ENCODE results near the gene TMEM248. TPM values are rescaled to one million over a fixed set of nuclear protein-coding genes. Genes with fewer than 3 reads are reported as not detected.

Gene TMEM248
- total RNA-seq, 2 experiments from 2014 or later, result 67.2 to 70.3 TPM

DNA sequence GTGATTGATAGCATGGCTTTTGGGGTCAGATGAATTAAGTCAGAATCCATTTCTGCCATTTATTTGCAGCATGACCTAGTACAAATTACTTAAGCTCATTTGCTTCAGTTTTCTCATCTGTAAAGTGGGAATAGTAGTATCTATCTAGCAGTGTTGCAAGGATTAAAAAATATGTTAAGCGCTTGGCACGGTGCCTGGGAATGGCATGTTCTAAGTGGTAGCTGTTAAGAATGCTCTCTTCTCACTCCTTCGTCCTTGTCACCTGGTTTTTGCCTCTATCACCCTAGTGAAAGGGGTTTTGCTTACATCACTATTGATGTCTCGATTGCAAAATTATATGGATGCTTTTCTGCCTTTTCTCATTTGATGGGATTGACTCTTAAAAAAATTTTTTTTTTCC is 7.4 kb downstream of the TMEM248 start:
- peaks cover 66% of the 10 kb centered on the region for H3K4me1 Mint-ChIP-seq (ENCODE audit: low read depth)
- no peak for DNase-seq
- no peaks in the 10 kb centered on the region for H3K9me3 Mint-ChIP-seq
- no peak overlapping the region for H3K4me3 Mint-ChIP-seq
- H3K36me3 Mint-ChIP-seq, result peaks cover 17% of the 10 kb centered on the region
- ChIA-PET CTCF (no interaction called here), POLR2A (no interaction called here)
- intact Hi-C loops (cut with micrococcal nuclease), result no loop called here
- H3K27me3 Mint-ChIP-seq, result no peaks in the 10 kb centered on the region
- H3K27ac Mint-ChIP-seq, result no peak overlapping the region

DNA sequence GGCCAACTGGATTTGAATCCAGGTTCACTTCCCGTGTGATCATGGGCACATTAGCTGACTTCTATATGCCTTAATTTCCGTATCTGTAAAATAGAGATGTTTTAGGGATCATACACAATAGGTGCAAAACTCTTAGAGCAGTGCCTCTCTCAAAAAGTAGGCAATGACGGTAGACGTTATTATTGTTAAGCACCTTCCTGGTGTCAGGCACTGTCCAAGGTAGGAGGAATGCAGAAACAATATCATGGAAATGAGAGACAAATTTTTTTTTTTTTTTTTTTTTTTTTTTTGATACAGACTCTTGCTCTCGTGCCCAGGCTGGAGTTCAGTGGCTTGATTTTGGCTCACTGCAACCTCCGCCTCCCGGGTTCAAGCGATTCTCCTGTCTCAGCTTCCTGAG is 8.1 kb downstream of the TMEM248 start:
- CTCF ChIA-PET, result no interaction called here
- intact Hi-C loops (cut with micrococcal nuclease), result no loop called here
- POLR2A ChIA-PET, result interaction anchor here (1.1 kb wide), 1 partner anchor 42 kb away, joined by 4 read pairs; no protein-coding TSS in a partner anchor
- Mint-ChIP-seq H3K4me1 (ENCODE audit: low read depth) (peaks cover 61% of the 10 kb centered on the region), H3K27ac (no peak overlapping the region), H3K27me3 (no peaks in the 10 kb centered on the region), H3K9me3 (no peaks in the 10 kb centered on the region), H3K4me3 (no peak overlapping the region), H3K36me3 (peaks cover 17% of the 10 kb centered on the region)
- no peak for DNase-seq

DNA sequence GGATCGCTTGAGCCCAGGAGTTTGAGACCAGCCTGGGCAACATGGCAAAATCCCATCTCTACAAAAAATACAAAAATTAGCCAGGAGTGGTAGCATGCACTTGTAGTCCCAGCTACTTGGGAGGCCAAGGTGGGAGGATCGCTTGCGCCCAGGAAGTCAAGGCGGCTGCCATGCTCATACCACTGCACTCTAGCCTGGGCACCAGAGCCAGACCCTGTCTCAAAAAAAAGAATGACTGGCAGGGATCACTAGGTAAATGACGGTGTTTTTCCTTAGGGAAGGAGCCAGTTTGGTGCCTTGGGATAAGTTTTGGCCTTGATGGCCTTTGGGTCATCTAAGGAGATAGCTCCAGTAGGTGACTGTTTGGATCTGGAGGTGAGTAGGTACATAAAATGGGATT is 8.9 kb downstream of the TMEM248 start:
- POLR2A ChIA-PET, result interaction anchor here (0.7 to 1.1 kb wide), 2 partner anchors 8 to 41 kb away, joined by 3 to 4 read pairs; no protein-coding TSS in a partner anchor
- Mint-ChIP-seq H3K9me3 (no peaks in the 10 kb centered on the region), H3K27me3 (no peaks in the 10 kb centered on the region), H3K4me3 (no peak overlapping the region), H3K36me3 (peaks cover 17% of the 10 kb centered on the region), H3K27ac (no peak overlapping the region), H3K4me1 (ENCODE audit: low read depth) (peaks cover 65% of the 10 kb centered on the region)
- intact Hi-C loops (cut with micrococcal nuclease), result no loop called here
- DNase-seq, result no peak
- CTCF ChIA-PET, result no interaction called here

DNA sequence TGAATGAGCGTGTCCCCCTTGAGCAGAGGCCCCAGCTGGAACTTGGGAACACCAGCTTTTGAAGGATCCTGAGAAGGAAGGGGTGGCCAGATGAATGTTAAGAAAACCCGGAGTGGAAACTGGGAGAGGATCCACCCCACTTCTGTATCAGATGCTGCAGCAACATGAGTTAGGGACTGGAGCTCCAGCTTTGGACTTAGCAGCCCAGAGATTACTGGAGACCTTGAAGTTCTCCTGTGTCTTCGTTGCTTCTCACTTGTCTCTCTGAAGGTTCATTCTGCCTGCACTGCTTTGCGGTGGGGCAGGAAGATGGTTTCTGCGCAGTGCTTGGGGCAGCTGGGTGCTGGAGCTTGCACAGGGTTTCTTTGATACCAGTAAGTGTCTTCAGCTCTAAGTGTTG is 9.3 kb downstream of the TMEM248 start:
- ChIA-PET CTCF (no interaction called here), POLR2A (interaction anchor here (0.7 to 1.1 kb wide), 2 partner anchors 8 to 41 kb away, joined by 3 to 4 read pairs; no protein-coding TSS in a partner anchor)
- intact Hi-C loops (cut with micrococcal nuclease), result no loop called here
- DNase-seq, result no peak
- Mint-ChIP-seq H3K36me3 (peaks cover 15% of the 10 kb centered on the region), H3K27ac (no peak overlapping the region), H3K4me1 (ENCODE audit: low read depth) (peaks cover 62% of the 10 kb centered on the region), H3K9me3 (no peaks in the 10 kb centered on the region), H3K4me3 (no peak overlapping the region), H3K27me3 (no peaks in the 10 kb centered on the region)

DNA sequence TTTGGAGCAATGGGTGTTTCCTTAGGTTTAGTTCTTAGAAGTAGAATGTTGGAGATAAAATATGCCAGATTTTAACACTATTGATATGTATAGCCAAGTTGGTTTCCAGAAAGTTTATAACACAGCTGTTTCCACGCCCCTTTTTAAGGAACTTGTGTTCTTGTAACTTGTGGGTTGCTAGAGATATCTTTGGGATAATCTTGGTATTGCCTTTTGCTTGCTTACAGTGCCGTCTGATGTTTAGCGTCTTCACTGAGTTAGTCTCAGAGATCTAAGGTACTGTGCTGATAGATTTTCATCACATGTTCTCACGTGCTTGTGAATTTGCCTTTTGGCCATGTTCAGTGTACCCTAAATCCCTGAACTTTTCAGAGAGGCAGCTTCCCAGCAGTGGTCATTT is 12.4 kb downstream of the TMEM248 start:
- no peak for DNase-seq
- H3K9me3 Mint-ChIP-seq, result no peaks in the 10 kb centered on the region
- CTCF ChIA-PET, result no interaction called here
- intact Hi-C loops (cut with micrococcal nuclease), result no loop called here
- peaks cover 64% of the 10 kb centered on the region for H3K4me1 Mint-ChIP-seq (ENCODE audit: low read depth)
- POLR2A ChIA-PET, result no interaction called here
- no peak overlapping the region for H3K27ac Mint-ChIP-seq
- no peaks in the 10 kb centered on the region for H3K27me3 Mint-ChIP-seq
- H3K36me3 Mint-ChIP-seq, result peaks cover 8% of the 10 kb centered on the region
- H3K4me3 Mint-ChIP-seq, result no peak overlapping the region

DNA sequence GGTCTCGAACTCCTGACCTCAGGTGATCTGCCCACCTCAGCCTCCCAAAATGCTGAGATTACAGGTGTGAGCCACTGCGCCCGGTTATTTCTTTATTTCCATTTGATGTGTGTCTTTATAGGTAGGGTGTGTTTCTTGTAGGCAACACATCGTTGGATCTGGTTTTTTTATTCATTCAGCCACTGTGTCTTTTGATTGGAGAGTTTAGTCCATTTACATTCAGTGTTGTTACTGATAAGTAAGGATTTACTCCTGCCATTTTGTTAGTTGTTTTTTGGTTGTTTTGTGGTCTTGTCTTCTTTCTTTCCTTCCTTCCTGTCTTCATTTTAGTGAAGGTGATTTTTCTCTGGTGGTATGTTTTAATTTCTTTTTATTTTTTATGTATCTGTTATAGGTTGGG is 16.9 kb downstream of the TMEM248 start:
- H3K4me3 Mint-ChIP-seq, result no peak overlapping the region
- no peak overlapping the region for H3K27ac Mint-ChIP-seq
- peaks cover 40% of the 10 kb centered on the region for H3K4me1 Mint-ChIP-seq (ENCODE audit: low read depth)
- no peak for DNase-seq
- CTCF ChIA-PET, result interaction anchor here (1.0 to 1.2 kb wide), 2 partner anchors 33 to 94 kb away, joined by 3 read pairs; no protein-coding TSS in a partner anchor
- peaks cover 9% of the 10 kb centered on the region for H3K36me3 Mint-ChIP-seq
- H3K9me3 Mint-ChIP-seq, result no peaks in the 10 kb centered on the region
- POLR2A ChIA-PET, result no interaction called here
- no peaks in the 10 kb centered on the region for H3K27me3 Mint-ChIP-seq
- intact Hi-C loops (cut with micrococcal nuclease), result no loop called here

DNA sequence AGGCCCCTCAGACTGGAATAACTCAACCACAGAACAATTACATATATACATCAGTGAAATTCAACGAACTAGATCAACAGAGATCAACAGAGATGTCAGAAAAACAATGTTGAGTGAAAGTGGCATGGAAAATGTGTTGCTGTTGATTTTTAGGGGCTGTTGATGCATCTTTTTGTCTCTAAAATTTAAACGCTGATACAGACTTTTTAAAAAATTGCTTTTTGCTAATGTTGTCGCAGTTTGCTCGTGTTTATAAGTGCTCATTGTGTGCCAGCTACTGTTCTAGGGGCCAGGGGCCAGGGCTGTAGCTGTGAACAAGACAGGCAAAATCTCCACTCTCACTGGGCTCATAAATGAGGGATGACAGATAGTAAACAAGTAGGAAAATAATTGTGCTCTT is 18.3 kb downstream of the TMEM248 start:
- H3K9me3 Mint-ChIP-seq, result no peaks in the 10 kb centered on the region
- POLR2A ChIA-PET, result no interaction called here
- DNase-seq, result no peak
- H3K27ac Mint-ChIP-seq, result no peak overlapping the region
- H3K4me1 Mint-ChIP-seq (ENCODE audit: low read depth), result peaks cover 32% of the 10 kb centered on the region
- peaks cover 11% of the 10 kb centered on the region for H3K36me3 Mint-ChIP-seq
- no peaks in the 10 kb centered on the region for H3K27me3 Mint-ChIP-seq
- no peak overlapping the region for H3K4me3 Mint-ChIP-seq
- CTCF ChIA-PET, result no interaction called here
- intact Hi-C loops (cut with micrococcal nuclease), result no loop called here

DNA sequence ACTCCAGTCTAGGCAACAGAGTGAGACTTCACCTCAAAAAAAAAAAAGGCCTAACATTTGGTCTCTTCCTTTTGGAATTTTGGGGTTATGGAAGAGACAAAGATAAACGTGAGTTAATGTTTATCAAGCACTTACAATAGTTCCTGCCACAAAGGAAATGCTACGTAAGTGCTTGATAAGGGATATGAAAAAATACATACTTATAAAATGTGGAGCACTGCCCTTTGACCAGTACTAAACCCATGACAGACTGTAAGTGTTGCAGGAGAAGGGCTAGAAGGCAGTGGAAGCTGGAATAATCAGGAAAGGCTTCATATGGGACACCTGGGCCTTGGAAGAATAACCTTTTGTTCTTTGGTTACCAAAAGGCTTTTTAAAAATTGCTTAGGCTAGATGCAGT is 25.5 kb downstream of the TMEM248 start:
- no peak for DNase-seq
- H3K9me3 Mint-ChIP-seq, result no peaks in the 10 kb centered on the region
- ChIA-PET POLR2A (no interaction called here), CTCF (no interaction called here)
- H3K27ac Mint-ChIP-seq, result no peak overlapping the region
- H3K4me1 Mint-ChIP-seq (ENCODE audit: low read depth), result no peaks in the 10 kb centered on the region
- intact Hi-C loops (cut with micrococcal nuclease), result no loop called here
- no peak overlapping the region for H3K4me3 Mint-ChIP-seq
- peaks cover 37% of the 10 kb centered on the region for H3K36me3 Mint-ChIP-seq
- H3K27me3 Mint-ChIP-seq, result no peaks in the 10 kb centered on the region

DNA sequence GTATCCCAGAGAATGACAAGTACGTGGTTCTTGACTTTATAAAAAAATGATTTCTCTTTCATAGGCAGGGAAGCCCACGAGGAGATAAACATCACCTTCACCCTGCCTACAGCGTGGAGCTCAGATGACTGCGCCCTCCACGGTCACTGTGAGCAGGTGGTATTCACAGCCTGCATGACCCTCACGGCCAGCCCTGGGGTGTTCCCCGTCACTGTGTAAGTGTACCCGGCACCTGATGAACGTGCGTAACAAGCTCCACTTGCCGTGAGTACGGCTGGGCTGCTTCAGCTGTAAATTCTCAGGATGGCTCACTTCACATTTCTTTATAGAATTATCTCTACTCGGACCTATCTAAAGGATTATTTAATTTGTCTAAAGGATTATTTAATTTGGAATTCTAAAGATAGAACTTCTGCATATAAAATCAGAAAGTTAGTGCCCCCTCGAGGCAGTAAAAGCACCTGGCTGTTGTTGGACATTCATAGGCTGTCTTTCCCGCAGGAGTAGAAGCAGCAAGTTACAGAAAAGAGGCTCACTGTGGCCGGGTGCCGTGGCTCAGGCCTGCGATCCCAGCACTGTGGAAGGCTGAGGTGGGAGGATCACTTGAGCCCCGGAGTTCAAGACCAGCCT is 27.6 kb downstream of the TMEM248 start:
- DNase-seq, result no peak
- Mint-ChIP-seq H3K4me3 (no peak overlapping the region), H3K27me3 (no peaks in the 10 kb centered on the region), H3K9me3 (no peaks in the 10 kb centered on the region), H3K36me3 (peaks cover 38% of the 10 kb centered on the region), H3K27ac (no peak overlapping the region), H3K4me1 (ENCODE audit: low read depth) (no peaks in the 10 kb centered on the region)
- intact Hi-C loops (cut with micrococcal nuclease), result no loop called here
- ChIA-PET POLR2A (no interaction called here), CTCF (no interaction called here)

DNA sequence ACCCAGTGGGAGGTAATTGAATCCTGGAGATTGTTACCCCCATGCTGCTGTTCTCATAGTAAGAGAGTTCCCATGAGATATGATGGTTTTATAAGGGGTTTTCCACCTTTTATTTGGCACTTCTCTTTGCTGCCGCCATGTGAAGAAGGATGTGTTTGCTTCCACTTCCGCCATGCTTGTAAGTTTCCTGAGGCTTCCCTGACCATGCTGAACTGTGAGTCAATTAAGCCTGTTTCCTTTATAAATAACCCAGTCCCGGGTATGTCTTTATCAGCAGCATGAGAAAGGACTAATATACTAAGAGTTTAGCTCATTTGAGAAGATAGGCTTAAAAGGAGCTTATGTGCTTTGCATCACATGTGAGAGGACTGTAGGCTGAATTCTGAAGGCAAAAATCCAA is 29.3 kb downstream of the TMEM248 start:
- H3K4me3 Mint-ChIP-seq, result no peak overlapping the region
- intact Hi-C loops (cut with micrococcal nuclease), result no loop called here
- H3K36me3 Mint-ChIP-seq, result peaks cover 28% of the 10 kb centered on the region
- POLR2A ChIA-PET, result no interaction called here
- no peak overlapping the region for H3K27ac Mint-ChIP-seq
- H3K9me3 Mint-ChIP-seq, result no peaks in the 10 kb centered on the region
- DNase-seq, result no peak
- no peaks in the 10 kb centered on the region for H3K4me1 Mint-ChIP-seq (ENCODE audit: low read depth)
- no peaks in the 10 kb centered on the region for H3K27me3 Mint-ChIP-seq
- CTCF ChIA-PET, result no interaction called here

DNA sequence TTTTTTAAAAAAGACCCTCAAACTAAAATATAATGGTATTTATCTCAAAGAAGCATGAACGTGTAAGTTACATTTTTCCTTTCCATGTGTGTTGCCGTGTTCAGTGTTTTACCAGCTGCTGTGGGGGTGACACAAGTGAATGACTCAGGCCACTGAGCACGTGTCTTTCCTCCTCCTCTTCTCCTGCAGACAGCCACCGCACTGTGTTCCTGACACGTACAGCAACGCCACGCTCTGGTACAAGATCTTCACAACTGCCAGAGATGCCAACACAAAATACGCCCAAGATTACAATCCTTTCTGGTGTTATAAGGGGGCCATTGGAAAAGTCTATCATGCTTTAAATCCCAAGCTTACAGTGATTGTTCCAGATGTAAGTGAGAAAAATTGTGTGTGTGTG is 29.7 kb downstream of the TMEM248 start:
- DNase-seq, result no peak
- H3K36me3 Mint-ChIP-seq, result peaks cover 26% of the 10 kb centered on the region
- intact Hi-C loops (cut with micrococcal nuclease), result no loop called here
- H3K27me3 Mint-ChIP-seq, result no peaks in the 10 kb centered on the region
- ChIA-PET POLR2A (no interaction called here), CTCF (no interaction called here)
- H3K27ac Mint-ChIP-seq, result no peak overlapping the region
- no peak overlapping the region for H3K4me3 Mint-ChIP-seq
- no peaks in the 10 kb centered on the region for H3K4me1 Mint-ChIP-seq (ENCODE audit: low read depth)
- no peaks in the 10 kb centered on the region for H3K9me3 Mint-ChIP-seq

DNA sequence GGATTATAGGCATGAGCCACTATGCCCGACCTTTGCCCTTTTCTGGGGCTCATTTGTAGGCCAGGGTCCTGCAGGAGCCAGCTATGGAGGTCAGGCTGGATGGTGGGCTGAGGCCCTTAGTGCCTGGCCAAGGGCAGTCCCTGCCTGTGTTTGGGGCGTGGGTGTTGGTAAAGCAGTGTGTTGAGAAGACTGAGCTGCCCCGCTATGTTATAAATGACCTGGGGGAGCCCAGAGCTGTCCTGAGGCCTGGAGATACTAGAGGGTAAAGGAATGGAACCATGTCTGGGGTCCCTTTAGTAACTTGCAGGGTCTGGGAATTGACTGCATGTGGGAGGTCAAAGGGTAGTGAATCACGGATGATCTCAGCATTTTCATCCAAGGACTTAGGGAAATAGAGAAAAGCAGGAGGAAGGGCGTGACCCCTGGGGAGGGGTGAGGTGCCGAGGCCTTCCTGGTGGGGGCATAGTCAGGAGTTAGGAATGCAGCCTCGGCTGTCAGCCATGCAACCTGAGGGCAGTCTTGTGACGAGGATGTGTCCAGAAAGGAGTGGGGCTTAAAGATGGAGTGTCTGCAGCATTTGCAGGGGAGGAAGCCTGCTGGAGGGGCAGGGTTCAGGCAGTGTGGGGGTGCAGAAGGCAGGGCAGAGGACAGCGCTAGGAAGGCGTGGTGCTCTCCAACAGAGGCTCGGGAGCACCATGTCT is 31.5 kb downstream of the TMEM248 start:
- POLR2A ChIA-PET, result no interaction called here
- Mint-ChIP-seq H3K36me3 (peaks cover 31% of the 10 kb centered on the region), H3K27ac (no peak overlapping the region), H3K9me3 (no peaks in the 10 kb centered on the region), H3K4me1 (ENCODE audit: low read depth) (no peaks in the 10 kb centered on the region), H3K4me3 (no peak overlapping the region), H3K27me3 (no peaks in the 10 kb centered on the region)
- CTCF ChIA-PET, result no interaction called here
- no peak for DNase-seq
- intact Hi-C loops (cut with micrococcal nuclease), result no loop called here

DNA sequence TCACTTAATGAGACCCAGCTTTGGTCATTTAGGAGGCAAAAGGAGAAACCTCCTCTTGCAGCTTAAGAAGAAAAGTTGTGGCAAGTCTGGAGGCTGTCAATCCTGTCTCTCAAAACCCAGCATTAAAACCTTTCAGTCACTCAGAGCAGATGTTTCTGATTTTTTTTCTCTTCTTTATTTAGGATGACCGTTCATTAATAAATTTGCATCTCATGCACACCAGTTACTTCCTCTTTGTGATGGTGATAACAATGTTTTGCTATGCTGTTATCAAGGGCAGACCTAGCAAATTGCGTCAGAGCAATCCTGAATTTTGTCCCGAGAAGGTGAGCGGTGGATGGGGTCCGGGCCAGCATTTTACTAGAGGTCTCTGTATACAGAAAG is 32.0 kb downstream of the TMEM248 start:
- H3K27me3 Mint-ChIP-seq, result no peaks in the 10 kb centered on the region
- H3K27ac Mint-ChIP-seq, result no peak overlapping the region
- intact Hi-C loops (cut with micrococcal nuclease), result no loop called here
- CTCF ChIA-PET, result no interaction called here
- H3K4me1 Mint-ChIP-seq (ENCODE audit: low read depth), result no peaks in the 10 kb centered on the region
- DNase-seq, result no peak
- no peak overlapping the region for H3K4me3 Mint-ChIP-seq
- peaks cover 33% of the 10 kb centered on the region for H3K36me3 Mint-ChIP-seq
- no peaks in the 10 kb centered on the region for H3K9me3 Mint-ChIP-seq
- POLR2A ChIA-PET, result no interaction called here

Measured in activated CD4-positive, alpha-beta memory T cell treated with anti-CD3 and anti-CD28 coated beads for 36 hours (primary cell).